Stimulated activated memory B cell treated with anti-CD40 and anti-IgM and Interleukin-4, amounts not matched to agents 10 μg/mL and 1 μg/mL and 100 μg/mL, for 72 hours (primary cell): ENCODE measurements around the gene PTPRK.

ENCODE experiments used
- ATAC-seq: fragments of 150-1000 bp; cut with Tn5 transposase; 2 replicates; pipeline ENCODE4 v1.10.0; 2021
- H3K27ac Mint-ChIP-seq: one replicate; pipeline ENCODE4 v1.8.0; 2022; ENCODE audit warnings: mild to moderate bottlenecking, mixed read lengths
- H3K27me3 Mint-ChIP-seq: one replicate; pipeline ENCODE4 v1.8.0; 2022; ENCODE audit warnings: mixed read lengths
- H3K36me3 Mint-ChIP-seq: one replicate; pipeline ENCODE4 v1.8.0; 2022; ENCODE audit warnings: mixed read lengths
- H3K4me1 Mint-ChIP-seq: one replicate; pipeline ENCODE4 v1.8.0; 2022; ENCODE audit warnings: mixed read lengths
- H3K4me3 Mint-ChIP-seq: one replicate; pipeline ENCODE4 v1.8.0; 2022; ENCODE audit warnings: mild to moderate bottlenecking, moderate library complexity, mixed read lengths
- H3K9me3 Mint-ChIP-seq: one replicate; pipeline ENCODE4 v1.8.0; 2022; ENCODE audit warnings: mixed read lengths

Gene PTPRK

GRCh38 chr6:128412680-128413079, 107.7 kb downstream of the PTPRK start:
- ATAC-seq = no peak
- H3K27me3 Mint-ChIP-seq = no peaks in the 10 kb centered on the region
- no peak overlapping the region for H3K4me3 Mint-ChIP-seq
- H3K27ac Mint-ChIP-seq = no peak overlapping the region
- H3K36me3 Mint-ChIP-seq = no peaks in the 10 kb centered on the region
- no peaks in the 10 kb centered on the region for H3K9me3 Mint-ChIP-seq
- H3K4me1 Mint-ChIP-seq = no peaks in the 10 kb centered on the region

GRCh38 chr6:128410584-128410983, 109.8 kb downstream of the PTPRK start:
- H3K4me1 Mint-ChIP-seq = no peaks in the 10 kb centered on the region
- H3K27me3 Mint-ChIP-seq = no peaks in the 10 kb centered on the region
- H3K36me3 Mint-ChIP-seq = no peaks in the 10 kb centered on the region
- ATAC-seq = no peak
- no peak overlapping the region for H3K4me3 Mint-ChIP-seq
- H3K9me3 Mint-ChIP-seq = no peaks in the 10 kb centered on the region
- H3K27ac Mint-ChIP-seq = no peak overlapping the region

GRCh38 chr6:128409003-128409402, 111.4 kb downstream of the PTPRK start:
- Mint-ChIP-seq H3K4me1 (no peaks in the 10 kb centered on the region), H3K27me3 (no peaks in the 10 kb centered on the region), H3K36me3 (no peaks in the 10 kb centered on the region), H3K27ac (no peak overlapping the region), H3K4me3 (no peak overlapping the region), H3K9me3 (no peaks in the 10 kb centered on the region)
- no peak for ATAC-seq

GRCh38 chr6:128406453-128406852, 113.9 kb downstream of the PTPRK start:
- no peak for ATAC-seq
- Mint-ChIP-seq H3K27me3 (no peaks in the 10 kb centered on the region), H3K4me3 (no peak overlapping the region), H3K4me1 (no peaks in the 10 kb centered on the region), H3K36me3 (no peaks in the 10 kb centered on the region), H3K27ac (no peak overlapping the region), H3K9me3 (no peaks in the 10 kb centered on the region)

- Mint-ChIP-seq H3K4me3 (no peak overlapping the region), H3K9me3 (no peaks in the 10 kb centered on the region), H3K36me3 (no peaks in the 10 kb centered on the region), H3K27me3 (no peaks in the 10 kb centered on the region), H3K4me1 (no peaks in the 10 kb centered on the region), H3K27ac (no peak overlapping the region)
- no peak for ATAC-seq
Measured at GRCh38 chr6:128403618-128404444, 116.6 kb downstream of the PTPRK start.

- H3K36me3 Mint-ChIP-seq = no peaks in the 10 kb centered on the region
- no peak overlapping the region for H3K27ac Mint-ChIP-seq
- no peaks in the 10 kb centered on the region for H3K27me3 Mint-ChIP-seq
- no peaks in the 10 kb centered on the region for H3K4me1 Mint-ChIP-seq
- H3K4me3 Mint-ChIP-seq = no peak overlapping the region
- no peaks in the 10 kb centered on the region for H3K9me3 Mint-ChIP-seq
- ATAC-seq = no peak
Measured at GRCh38 chr6:128400875-128401274, 119.5 kb downstream of the PTPRK start.

GRCh38 chr6:128397996-128398395, 122.4 kb downstream of the PTPRK start:
- Mint-ChIP-seq H3K27ac (no peak overlapping the region), H3K4me3 (no peak overlapping the region), H3K4me1 (no peaks in the 10 kb centered on the region), H3K27me3 (no peaks in the 10 kb centered on the region), H3K36me3 (no peaks in the 10 kb centered on the region), H3K9me3 (no peaks in the 10 kb centered on the region)
- no peak for ATAC-seq

- no peak for ATAC-seq
- Mint-ChIP-seq H3K9me3 (no peaks in the 10 kb centered on the region), H3K36me3 (no peaks in the 10 kb centered on the region), H3K27ac (no peak overlapping the region), H3K4me1 (no peaks in the 10 kb centered on the region), H3K4me3 (no peak overlapping the region), H3K27me3 (no peaks in the 10 kb centered on the region)
Measured at GRCh38 chr6:128395596-128395995, 124.8 kb downstream of the PTPRK start.

GRCh38 chr6:128395188-128395587, 125.2 kb downstream of the PTPRK start:
- Mint-ChIP-seq H3K36me3 (no peaks in the 10 kb centered on the region), H3K27ac (no peak overlapping the region), H3K4me1 (no peaks in the 10 kb centered on the region), H3K4me3 (no peak overlapping the region), H3K27me3 (no peaks in the 10 kb centered on the region), H3K9me3 (no peaks in the 10 kb centered on the region)
- no peak for ATAC-seq

- Mint-ChIP-seq H3K36me3 (no peaks in the 10 kb centered on the region), H3K9me3 (no peaks in the 10 kb centered on the region), H3K4me1 (no peaks in the 10 kb centered on the region), H3K4me3 (no peak overlapping the region), H3K27ac (no peak overlapping the region), H3K27me3 (no peaks in the 10 kb centered on the region)
- ATAC-seq = no peak
Measured at GRCh38 chr6:128394167-128394566, 126.2 kb downstream of the PTPRK start.

GRCh38 chr6:128389820-128390534, 130.4 kb downstream of the PTPRK start:
- Mint-ChIP-seq H3K36me3 (no peaks in the 10 kb centered on the region), H3K27ac (no peak overlapping the region), H3K4me1 (no peaks in the 10 kb centered on the region), H3K4me3 (no peak overlapping the region), H3K9me3 (no peaks in the 10 kb centered on the region), H3K27me3 (no peaks in the 10 kb centered on the region)
- no peak for ATAC-seq

- no peak for ATAC-seq
- Mint-ChIP-seq H3K4me3 (no peak overlapping the region), H3K27ac (no peak overlapping the region), H3K9me3 (no peaks in the 10 kb centered on the region), H3K4me1 (no peaks in the 10 kb centered on the region), H3K36me3 (no peaks in the 10 kb centered on the region), H3K27me3 (no peaks in the 10 kb centered on the region)
Measured at GRCh38 chr6:128388380-128388779, 132.0 kb downstream of the PTPRK start.

- H3K27ac Mint-ChIP-seq = no peak overlapping the region
- H3K36me3 Mint-ChIP-seq = no peaks in the 10 kb centered on the region
- ATAC-seq = no peak
- no peaks in the 10 kb centered on the region for H3K4me1 Mint-ChIP-seq
- H3K9me3 Mint-ChIP-seq = peaks cover 8% of the 10 kb centered on the region
- no peaks in the 10 kb centered on the region for H3K27me3 Mint-ChIP-seq
- H3K4me3 Mint-ChIP-seq = no peak overlapping the region
Measured at GRCh38 chr6:128380891-128381290, 139.5 kb downstream of the PTPRK start.

- no peak for ATAC-seq
- Mint-ChIP-seq H3K9me3 (peaks cover 12% of the 10 kb centered on the region), H3K27ac (no peak overlapping the region), H3K4me1 (no peaks in the 10 kb centered on the region), H3K36me3 (no peaks in the 10 kb centered on the region), H3K27me3 (no peaks in the 10 kb centered on the region), H3K4me3 (no peak overlapping the region)
Measured at GRCh38 chr6:128379577-128379976, 140.8 kb downstream of the PTPRK start.

- H3K4me3 Mint-ChIP-seq = no peak overlapping the region
- no peaks in the 10 kb centered on the region for H3K4me1 Mint-ChIP-seq
- no peak overlapping the region for H3K27ac Mint-ChIP-seq
- no peaks in the 10 kb centered on the region for H3K36me3 Mint-ChIP-seq
- no peak for ATAC-seq
- no peaks in the 10 kb centered on the region for H3K27me3 Mint-ChIP-seq
- H3K9me3 Mint-ChIP-seq = peaks cover 17% of the 10 kb centered on the region
Measured at GRCh38 chr6:128376952-128377503, 143.4 kb downstream of the PTPRK start.

GRCh38 chr6:128371136-128371535, 149.3 kb downstream of the PTPRK start:
- H3K36me3 Mint-ChIP-seq = no peaks in the 10 kb centered on the region
- no peak for ATAC-seq
- no peak overlapping the region for H3K27ac Mint-ChIP-seq
- no peaks in the 10 kb centered on the region for H3K27me3 Mint-ChIP-seq
- H3K9me3 Mint-ChIP-seq = peaks cover 12% of the 10 kb centered on the region
- H3K4me3 Mint-ChIP-seq = no peak overlapping the region
- H3K4me1 Mint-ChIP-seq = no peaks in the 10 kb centered on the region
